ENCODE results near the gene TOP2A. TPM values are rescaled to one million over a fixed set of nuclear protein-coding genes. Genes with fewer than 3 reads are reported as not detected.

Gene TOP2A
- polyA plus RNA-seq, 1 experiment = 53.5 TPM

- DNase-seq (ENCODE audit: low read depth, low spot score) = no peak
- no peaks in the 10 kb centered on the region for H3K27me3 ChIP-seq (ENCODE audit: control insufficient read depth, insufficient read depth, low read length)
- no peaks in the 10 kb centered on the region; the same call in 1 of the 2 replicates for H3K9me3 ChIP-seq (ENCODE audit: control insufficient read depth, insufficient read depth, low read length)
- no peak overlapping the region for H3K4me3 ChIP-seq (ENCODE audit: low read depth, low read length)
- ChIA-PET POLR2A (interaction anchor here (1.6 kb wide), 1 partner anchor 22 kb away, joined by 6 read pairs; no protein-coding TSS in a partner anchor), CTCF (interaction anchor here (0.7 to 1.2 kb wide), 3 partner anchors 15 to 137 kb away, joined by 3 read pairs; no protein-coding TSS in a partner anchor)
- no peak for TF ChIP-seq CTCF (IDR thresholded peaks at IDR 0.05; ENCODE audit: low read depth, low read length)
- H3K27ac ChIP-seq (ENCODE audit: low read depth, low read length) = no peak overlapping the region
Measured at GRCh38 chr17:40338941-40339649, 78.6 kb downstream of the TOP2A start.

Small RNA genes within 50 kb of the gene (small RNA-seq; reads per million reads assigned to genes)
- gene RF00019 (ENCODE audit: insufficient read length, low read depth) (not detected), gene RNA5SP441 (ENCODE audit: insufficient read length, low read depth) (not detected)

Other genes with a start within 250 kb of the TOP2A start
- gene RAPGEFL1, start 240.4 kb downstream of the TOP2A start, polyA plus RNA-seq (2011; rRNA removed) = 2.9 and 3.0 TPM in 2 replicates
- 8.1 and 8.6 TPM in 2 replicates for gene WIPF2, start 198.6 kb downstream of the TOP2A start, polyA plus RNA-seq (2011; rRNA removed)
- 8.6 and 9.1 TPM in 2 replicates for gene CDC6, start 130.0 kb downstream of the TOP2A start, polyA plus RNA-seq (2011; rRNA removed)
- 4.9 and 7.5 TPM in 2 replicates for gene RARA, start 108.7 kb downstream of the TOP2A start, polyA plus RNA-seq (2011; rRNA removed)
- 0.41 and 0.97 TPM in 2 replicates for gene GJD3, start 53.2 kb downstream of the TOP2A start, polyA plus RNA-seq (2011; rRNA removed)
- 1,026 and 1,343 TPM in 2 replicates for gene IGFBP4, start 25.6 kb upstream of the TOP2A start, polyA plus RNA-seq (2011; rRNA removed)
- 0.07 and 0.10 TPM in 2 replicates for gene TNS4, start 83.7 kb upstream of the TOP2A start, polyA plus RNA-seq (2011; rRNA removed)
- 0.12 and 0.22 TPM in 2 replicates for gene CCR7, start 147.6 kb upstream of the TOP2A start, polyA plus RNA-seq (2011; rRNA removed)
- gene SMARCE1, start 229.9 kb upstream of the TOP2A start, polyA plus RNA-seq (2011; rRNA removed) = 93.3 and 111 TPM in 2 replicates
- not detected in 2 replicates for gene KRT222, start 247.3 kb upstream of the TOP2A start, polyA plus RNA-seq (2011; rRNA removed)